Measurements from ENCODE around the gene BMP2K. TPM values are rescaled to one million over a fixed set of nuclear protein-coding genes. Genes with fewer than 3 reads are reported as not detected.

BMP2K gene
- total and polyA plus RNA-seq, 8 donors, result 4.7 to 68.7 (median 17.0) TPM

GRCh38 chr4:78764498-78764961 is 11.6 kb upstream of the BMP2K start:
- DNase-seq, result no peak
- no peak for TF ChIP-seq EP300 (IDR thresholded peaks at IDR 0.05)
- TF ChIP-seq POLR2AphosphoS5 (IDR thresholded peaks at IDR 0.05), result no peak
- TF ChIP-seq CTCF (IDR thresholded peaks at IDR 0.05), result no peak
- TF ChIP-seq POLR2A (IDR thresholded peaks at IDR 0.05), result no peak
- H3K27ac ChIP-seq, result no peak overlapping the region
- no peaks in the 10 kb centered on the region for H3K27me3 ChIP-seq
- no peaks in the 10 kb centered on the region for H3K9me3 ChIP-seq
- no peaks in the 10 kb centered on the region for H3K4me1 ChIP-seq
- intact Hi-C loops (cut with DNase I; ENCODE audit: low total_unique reads), result no loop called here
- no peak overlapping the region for H3K4me3 ChIP-seq
- H3K36me3 ChIP-seq, result no peaks in the 10 kb centered on the region

- Histone ChIP-seq H3K27ac (no peak overlapping the region), H3K4me1 (no peaks in the 10 kb centered on the region), H3K27me3 (no peaks in the 10 kb centered on the region), H3K9me3 (no peaks in the 10 kb centered on the region), H3K4me3 (no peak overlapping the region), H3K36me3 (no peaks in the 10 kb centered on the region)
- 23 to 58% (median 50%) methylated on average over 1 of the region's 1 CpG for WGBS, 5 donors
- DNase-seq, result no peak
- intact Hi-C loops (cut with DNase I; ENCODE audit: low total_unique reads), result no loop called here
- TF ChIP-seq EP300 (IDR thresholded peaks at IDR 0.05), result no peak
- TF ChIP-seq CTCF (IDR thresholded peaks at IDR 0.05), result no peak
- TF ChIP-seq POLR2A (IDR thresholded peaks at IDR 0.05), result no peak
- TF ChIP-seq POLR2AphosphoS5 (IDR thresholded peaks at IDR 0.05), result no peak
Measured at GRCh38 chr4:78765432-78766006, 10.6 kb upstream of the BMP2K start.

GRCh38 chr4:78766026-78766425 is 10.1 kb upstream of the BMP2K start:
- H3K27ac ChIP-seq, result no peak overlapping the region

GRCh38 chr4:78766650-78767049 is 9.5 kb upstream of the BMP2K start:
- Histone ChIP-seq H3K36me3 (no peaks in the 10 kb centered on the region), H3K4me1 (no peaks in the 10 kb centered on the region), H3K4me3 (no peak overlapping the region), H3K27me3 (no peaks in the 10 kb centered on the region), H3K9me3 (no peaks in the 10 kb centered on the region), H3K27ac (no peak overlapping the region)
- no peak for TF ChIP-seq EP300 (IDR thresholded peaks at IDR 0.05)
- TF ChIP-seq POLR2AphosphoS5 (IDR thresholded peaks at IDR 0.05), result no peak
- no peak for TF ChIP-seq POLR2A (IDR thresholded peaks at IDR 0.05)
- no peak for TF ChIP-seq CTCF (IDR thresholded peaks at IDR 0.05)
- WGBS, 5 donors, result 80 to 91% (median 89%) methylated on average over 5 of the region's 5 CpGs
- DNase-seq, result no peak
- intact Hi-C loops (cut with DNase I; ENCODE audit: low total_unique reads), result no loop called here

More at GRCh38 chr4:78766026-78766425, 10.1 kb upstream of the BMP2K start:
- peak in 1 of 2 donors; percentile 53 for DNase-seq
- H3K4me3 ChIP-seq, result no peak overlapping the region
- intact Hi-C loops (cut with DNase I; ENCODE audit: low total_unique reads), result no loop called here
- H3K36me3 ChIP-seq, result no peaks in the 10 kb centered on the region
- no peaks in the 10 kb centered on the region for H3K27me3 ChIP-seq
- WGBS, 5 donors, result 37 to 51% (median 42%) methylated on average over 3 of the region's 3 CpGs
- no peak for TF ChIP-seq CTCF (IDR thresholded peaks at IDR 0.05)
- no peak for TF ChIP-seq EP300 (IDR thresholded peaks at IDR 0.05)
- no peak for TF ChIP-seq POLR2A (IDR thresholded peaks at IDR 0.05)
- no peak for TF ChIP-seq POLR2AphosphoS5 (IDR thresholded peaks at IDR 0.05)
- no peaks in the 10 kb centered on the region for H3K4me1 ChIP-seq
- H3K9me3 ChIP-seq, result no peaks in the 10 kb centered on the region

All from stomach (tissue), 9 donors.